DOHH2 (cell line): ENCODE results near the gene IGF1R.

ENCODE experiments used
- EZH2phosphoT487 ChIP-seq: fragments of 200-600 bp; sonication (generic); IDR thresholded peaks from 2 replicates; pipeline ENCODE4 v1.6.1; 2017; ENCODE audit warnings: borderline replicate concordance, mild to moderate bottlenecking, antibody characterized with exemption, low read length, moderate library complexity, mixed read lengths
- TF ChIP-seq, protein P1 (sequence below): fragments of 200-600 bp; sonication (generic); IDR thresholded peaks from one replicate; pipeline ENCODE4 v1.5.1; 2014; ENCODE audit warnings: antibody characterized with exemption, mild to moderate bottlenecking, low read depth, low read length; ENCODE audit not compliant: poor library complexity, severe bottlenecking

DNA sequence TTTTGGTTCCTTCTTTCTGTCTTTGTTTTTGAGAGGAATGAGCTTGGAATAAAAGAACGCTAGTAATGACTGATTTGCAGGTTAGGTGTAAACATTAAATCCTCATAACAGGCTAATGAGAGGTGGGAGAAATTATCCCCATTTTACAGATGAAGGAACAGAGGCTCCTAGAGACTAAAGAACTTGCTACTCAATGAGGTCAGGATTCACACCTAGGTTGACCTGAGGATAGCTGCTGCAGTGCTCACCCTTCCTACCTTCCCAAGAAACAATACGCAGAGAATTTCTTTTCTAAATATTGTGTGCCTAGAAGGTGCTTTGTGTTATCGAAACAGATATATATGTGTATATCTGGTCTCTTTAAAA, 106.3 kb downstream of the IGF1R start:
- TF ChIP-seq, protein P1, sequence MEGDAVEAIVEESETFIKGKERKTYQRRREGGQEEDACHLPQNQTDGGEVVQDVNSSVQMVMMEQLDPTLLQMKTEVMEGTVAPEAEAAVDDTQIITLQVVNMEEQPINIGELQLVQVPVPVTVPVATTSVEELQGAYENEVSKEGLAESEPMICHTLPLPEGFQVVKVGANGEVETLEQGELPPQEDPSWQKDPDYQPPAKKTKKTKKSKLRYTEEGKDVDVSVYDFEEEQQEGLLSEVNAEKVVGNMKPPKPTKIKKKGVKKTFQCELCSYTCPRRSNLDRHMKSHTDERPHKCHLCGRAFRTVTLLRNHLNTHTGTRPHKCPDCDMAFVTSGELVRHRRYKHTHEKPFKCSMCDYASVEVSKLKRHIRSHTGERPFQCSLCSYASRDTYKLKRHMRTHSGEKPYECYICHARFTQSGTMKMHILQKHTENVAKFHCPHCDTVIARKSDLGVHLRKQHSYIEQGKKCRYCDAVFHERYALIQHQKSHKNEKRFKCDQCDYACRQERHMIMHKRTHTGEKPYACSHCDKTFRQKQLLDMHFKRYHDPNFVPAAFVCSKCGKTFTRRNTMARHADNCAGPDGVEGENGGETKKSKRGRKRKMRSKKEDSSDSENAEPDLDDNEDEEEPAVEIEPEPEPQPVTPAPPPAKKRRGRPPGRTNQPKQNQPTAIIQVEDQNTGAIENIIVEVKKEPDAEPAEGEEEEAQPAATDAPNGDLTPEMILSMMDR, result no peak
- TF ChIP-seq EZH2phosphoT487, result no peak
